ENCODE data around the gene KLF13.

DNA sequence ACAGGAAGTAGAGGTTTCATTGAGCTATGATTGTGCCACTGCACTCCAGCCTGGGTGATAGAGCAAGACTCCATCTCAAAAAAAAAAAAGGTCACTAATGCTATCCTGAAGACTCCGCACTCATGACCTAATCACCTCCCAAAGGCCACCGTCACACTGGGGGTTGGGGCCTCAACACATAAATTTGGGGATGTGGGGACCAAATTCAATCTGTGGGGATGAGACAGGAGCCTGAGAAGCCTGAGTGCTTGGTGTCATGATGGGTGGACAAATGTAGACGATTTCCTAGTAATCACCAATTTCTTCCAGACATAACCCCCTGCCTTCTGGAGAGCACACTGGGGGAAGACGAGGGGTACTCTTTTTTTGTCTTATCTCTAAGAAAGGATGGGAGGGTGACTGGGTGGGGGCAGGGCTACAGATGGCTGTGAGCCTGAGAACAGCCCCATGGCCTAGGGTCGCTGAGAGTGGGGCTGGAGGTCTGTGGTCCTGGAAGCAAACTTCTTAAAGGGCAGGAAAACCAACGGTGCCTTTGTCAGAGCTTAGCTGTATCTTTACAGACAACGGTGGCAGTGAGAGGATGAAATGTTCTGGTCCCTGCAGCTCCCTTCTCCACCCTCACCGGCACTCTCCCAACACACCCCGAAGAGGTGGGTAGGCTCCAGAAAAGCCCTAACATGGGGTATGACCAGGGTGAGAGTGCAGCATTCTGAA lies 16.6 kb upstream of the KLF13 start:
- TF ChIP-seq ARNT (IDR thresholded peaks at IDR 0.05) (no peak), SP1 (IDR thresholded peaks at IDR 0.05) (no peak), TARDBP (IDR thresholded peaks at IDR 0.05) (no peak), HDGF (IDR thresholded peaks at IDR 0.05; ENCODE audit: borderline replicate concordance) (no peak), FOXK2 (IDR thresholded peaks at IDR 0.05) (no peak), SUZ12 (IDR thresholded peaks at IDR 0.05) (no peak)
